H9 (cell line): ENCODE results near the gene PPP2R3B. TPM values are rescaled to one million over a fixed set of nuclear protein-coding genes. Genes with fewer than 3 reads are reported as not detected.
A peak's percentile ranks its signal among the peaks of the same experiment; 100 is the strongest.

Experiments
- DNase-seq: peaks from one replicate; pipeline ENCODE4 v3.0.0-alpha.2; 2017
- H2AFZ ChIP-seq: one replicate; pipeline ENCODE4 v1.6.1; 2013; ENCODE audit warnings: mild to moderate bottlenecking, low read length, control low read depth, moderate library complexity
- H2AK5ac ChIP-seq: 2 replicates; pipeline ENCODE4 v1.6.1; 2013; ENCODE audit warnings: low read length, control low read depth, mixed read lengths; ENCODE audit not compliant: insufficient read length
- H2BK120ac ChIP-seq: one replicate; pipeline ENCODE4 v1.6.1; 2013; ENCODE audit warnings: low read depth, mild to moderate bottlenecking, low read length, control low read depth, inconsistent platforms; ENCODE audit not compliant: poor library complexity, severe bottlenecking
- H2BK12ac ChIP-seq: 2 replicates; pipeline ENCODE4 v1.6.1; 2013; ENCODE audit warnings: low read length, control low read depth, mixed read lengths, low read depth; ENCODE audit not compliant: insufficient read length
- H2BK15ac ChIP-seq: 2 replicates; pipeline ENCODE4 v1.6.1; 2013; ENCODE audit warnings: low read depth, low read length, control low read depth
- H2BK20ac ChIP-seq: one replicate; pipeline ENCODE4 v1.6.1; 2013; ENCODE audit warnings: low read depth, mild to moderate bottlenecking, low read length, control low read depth, inconsistent platforms; ENCODE audit not compliant: poor library complexity, severe bottlenecking
- H2BK5ac ChIP-seq: 2 replicates; pipeline ENCODE4 v1.6.1; 2013; ENCODE audit warnings: low read length, control low read depth, mixed read lengths; ENCODE audit not compliant: insufficient read length
- H3K14ac ChIP-seq: 2 replicates; pipeline ENCODE4 v1.6.1; 2013; ENCODE audit warnings: low read length, control low read depth; ENCODE audit not compliant: insufficient read depth
- H3K18ac ChIP-seq: 2 replicates; pipeline ENCODE4 v1.6.1; 2013; ENCODE audit warnings: low read depth, mild to moderate bottlenecking, mixed read lengths, low read length, control low read depth; ENCODE audit not compliant: insufficient read length
- H3K23ac ChIP-seq: 2 replicates; pipeline ENCODE4 v1.6.1; 2013; ENCODE audit warnings: low read length, control low read depth, mixed read lengths, low read depth; ENCODE audit not compliant: insufficient read length
- H3K23me2 ChIP-seq: 2 replicates; pipeline ENCODE4 v1.6.1; 2013; ENCODE audit warnings: low read depth, mild to moderate bottlenecking, mixed read lengths, low read length, control low read depth; ENCODE audit not compliant: insufficient read length, poor library complexity, severe bottlenecking
- H3K27ac ChIP-seq: 2 replicates; pipeline ENCODE4 v1.5.1; 2013; ENCODE audit warnings: low read length, control low read depth, mixed read lengths, low read depth; ENCODE audit not compliant: insufficient read length
- H3K27me3 ChIP-seq: 2 replicates; pipeline ENCODE4 v1.6.1; 2013; ENCODE audit warnings: low read length, control low read depth, inconsistent platforms; ENCODE audit not compliant: insufficient read depth
- H3K4ac ChIP-seq: 2 replicates; pipeline ENCODE4 v1.6.1; 2013; ENCODE audit warnings: low read depth, mild to moderate bottlenecking, control low read depth, inconsistent platforms, low read length, moderate library complexity
- H3K4me1 ChIP-seq: 2 replicates; pipeline ENCODE4 v1.6.1; 2013; ENCODE audit warnings: low read length, control low read depth, inconsistent platforms; ENCODE audit not compliant: insufficient read depth
- H3K4me2 ChIP-seq: 2 replicates; pipeline ENCODE4 v1.6.1; 2013; ENCODE audit warnings: low read length, control low read depth, mixed read lengths; ENCODE audit not compliant: insufficient read length, insufficient read depth
- H3K56ac ChIP-seq: 2 replicates; pipeline ENCODE4 v1.6.1; 2013; ENCODE audit warnings: low read depth, mild to moderate bottlenecking, mixed read lengths, low read length, control low read depth; ENCODE audit not compliant: insufficient read length
- H3K79me1 ChIP-seq: 2 replicates; pipeline ENCODE4 v1.6.1; 2013; ENCODE audit warnings: low read depth, mild to moderate bottlenecking, moderate library complexity, low read length, control low read depth, inconsistent platforms; ENCODE audit not compliant: insufficient read depth, poor library complexity, severe bottlenecking
- H3K79me2 ChIP-seq: 2 replicates; pipeline ENCODE4 v1.6.1; 2013; ENCODE audit warnings: low read length, control low read depth, inconsistent platforms; ENCODE audit not compliant: insufficient read depth
- H3K9ac ChIP-seq: 2 replicates; pipeline ENCODE4 v1.6.1; 2013; ENCODE audit warnings: low read length, control low read depth, mixed read lengths; ENCODE audit not compliant: insufficient read length; ENCODE audit errors: extremely low read depth
- H3K9me3 ChIP-seq: one replicate; pipeline ENCODE4 v1.6.1; 2013; ENCODE audit warnings: low read depth, low read length, inconsistent platforms; ENCODE audit not compliant: control insufficient read depth
- H3T11ph ChIP-seq: one replicate; pipeline ENCODE4 v1.6.1; 2013; ENCODE audit warnings: mild to moderate bottlenecking, low read length, control low read depth, inconsistent platforms
- H4K20me1 ChIP-seq: one replicate; pipeline ENCODE4 v1.6.1; 2013; ENCODE audit not compliant: control insufficient read depth, insufficient read length, insufficient read depth
- H4K5ac ChIP-seq: 2 replicates; pipeline ENCODE4 v1.6.1; 2013; ENCODE audit warnings: low read depth, mild to moderate bottlenecking, mixed read lengths, low read length, control low read depth; ENCODE audit not compliant: insufficient read length
- H4K8ac ChIP-seq: replicated peaks from 2 replicates; pipeline ENCODE4 v1.6.1; 2013; ENCODE audit warnings: low read length, control low read depth, mixed read lengths, low read depth; ENCODE audit not compliant: insufficient read length
- H4K91ac ChIP-seq: 2 replicates; pipeline ENCODE4 v1.6.1; 2013; ENCODE audit warnings: low read depth, mild to moderate bottlenecking, moderate library complexity, mixed read lengths, low read length, control low read depth; ENCODE audit not compliant: insufficient read length
- H3K27ac Mint-ChIP-seq, 3 experiments: 2 replicates in 2 of 3; 3 replicates in 1 of 3; pipeline ENCODE4 v1.8.0; 2020 to 2021; ENCODE audit warnings: mixed read lengths in 3 of 3, mild to moderate bottlenecking in 1 of 3, moderate library complexity in 1 of 3
- H3K27me3 Mint-ChIP-seq: 2 replicates; pipeline ENCODE4 v1.8.0; 2021; ENCODE audit warnings: low read depth, mild to moderate bottlenecking, moderate library complexity, mixed read lengths
- H3K36me3 Mint-ChIP-seq, 3 experiments: 2 replicates in 2 of 3; 3 replicates in 1 of 3; pipeline ENCODE4 v1.8.0; 2020 to 2021; ENCODE audit warnings: low read depth in 3 of 3, mixed read lengths in 3 of 3; ENCODE audit not compliant: insufficient read depth in 1 of 3
- H3K4me1 Mint-ChIP-seq, 2 experiments: 2 replicates each; pipeline ENCODE4 v1.8.0; 2020; ENCODE audit warnings: mixed read lengths in 2 of 2
- H3K4me3 Mint-ChIP-seq, 2 experiments: 2 replicates in 1 of 2; 3 replicates in 1 of 2; pipeline ENCODE4 v1.8.0; 2020 to 2021; ENCODE audit warnings: mild to moderate bottlenecking in 2 of 2, mixed read lengths in 2 of 2, moderate library complexity in 1 of 2
- H3K9me3 Mint-ChIP-seq, 2 experiments: 2 replicates in 1 of 2; 3 replicates in 1 of 2; pipeline ENCODE4 v1.8.0; 2020; ENCODE audit warnings: mild to moderate bottlenecking in 2 of 2, mixed read lengths in 2 of 2, moderate library complexity in 1 of 2
- CTCF ChIP-seq: fragments of 200-600 bp; sonication (generic); conservative IDR thresholded peaks from 3 replicates; pipeline ENCODE4 v1.8.0; 2021; ENCODE audit warnings: antibody characterized with exemption, mild to moderate bottlenecking
- WGBS: extraction: QIAGEN DNeasy Blood & Tissue Kit; methylation state at CpG from one replicate; pipeline ENCODE4 v1.1.7; 2013; ENCODE audit warnings: missing lambda C conversion rate, low lambda C conversion rate, mixed read lengths; ENCODE audit not compliant: insufficient read length; ENCODE audit errors: extremely low coverage; 5-methylcytosine and 5-hydroxymethylcytosine counted together
- total RNA-seq: library from RNA; stranded (reverse); gene quantifications from 2 replicates; pipeline ENCODE4 v1.2.1, GENCODE V29; 2021

Gene PPP2R3B
- total RNA-seq, 1 experiment from 2014 or later: 72.1 TPM

- H3K4me1 ChIP-seq: no peaks in the 10 kb centered on the region
- 0 out of 4 replicates have a peak, but pooled peaks cover 0 to 3% of the 10 kb centered on the region in 2 experiments for H3K4me1 Mint-ChIP-seq
These were observed 32.9 kb downstream of the PPP2R3B start for GRCh38 chrX:353566-354535.

More at GRCh38 chrX:353566-354535, 32.9 kb downstream of the PPP2R3B start:
- Histone ChIP-seq H3K18ac (no peak overlapping the region), H3T11ph (no peak overlapping the region), H3K4me2 (no peak overlapping the region), H3K4ac (no peak overlapping the region), H2AK5ac (no peak overlapping the region), H3K14ac (no peak overlapping the region; the same call in 1 of the 2 replicates), H3K23me2 (no peaks in the 10 kb centered on the region), H3K27me3 (no peaks in the 10 kb centered on the region), H4K5ac (no peak overlapping the region), H3K27ac (no peak overlapping the region), H2BK12ac (no peak overlapping the region), H2BK15ac (no peak overlapping the region), H4K8ac (no peak overlapping the region), H2BK20ac (no peak overlapping the region), H3K56ac (no peak overlapping the region), H2BK120ac (no peak overlapping the region), H4K20me1 (no peaks in the 10 kb centered on the region), H3K79me2 (no peaks in the 10 kb centered on the region; the same call in 1 of the 2 replicates), H3K23ac (no peak overlapping the region), H2AFZ (no peak overlapping the region), H3K9ac (no peak overlapping the region), H3K9me3 (no peaks in the 10 kb centered on the region), H4K91ac (no peak overlapping the region), H3K79me1 (peaks cover 3% of the 10 kb centered on the region), H2BK5ac (no peak overlapping the region)
- no peaks in the 10 kb centered on the region; the same call in 1 of the 2 replicates for H3K27me3 Mint-ChIP-seq
- peak overlapping the region in 2 of 3 experiments; percentile 36 to 75; a peak in 3 of 7 replicates for H3K27ac Mint-ChIP-seq
- TF ChIP-seq CTCF: no peak
- H3K36me3 Mint-ChIP-seq: peaks cover 15 to 59% (median 55%) of the 10 kb centered on the region in 3 experiments; a peak in 6 of 7 replicates
- DNase-seq: no peak
- H3K9me3 Mint-ChIP-seq: no peaks in the 10 kb centered on the region
- no peak overlapping the region for H3K4me3 Mint-ChIP-seq
- no CpG with 5 or more reads among the region's 39 CpGs for WGBS
